GM12875 (cell line): Measurements from ENCODE around the gene FBXW7.

Source experiments
- H3K4me3 ChIP-seq: one replicate; pipeline ENCODE4 v1.5.1; 2011; ENCODE audit warnings: low read depth, low read length, control low read depth
- CTCF ChIP-seq: IDR thresholded peaks from 2 replicates; pipeline ENCODE4 v1.5.1; 2011; ENCODE audit warnings: low read depth, mild to moderate bottlenecking, control low read depth, inconsistent platforms, low read length, moderate library complexity, borderline replicate concordance; ENCODE audit not compliant: insufficient read depth

Gene FBXW7

GRCh38 chr4:152372444-152372843 is 163.4 kb downstream of the FBXW7 start:
- no peak overlapping the region for H3K4me3 ChIP-seq
- TF ChIP-seq CTCF = no peak

- no peak overlapping the region for H3K4me3 ChIP-seq
- no peak for TF ChIP-seq CTCF
Observed at GRCh38 chr4:152369902-152370295, 166.0 kb downstream of the FBXW7 start.

GRCh38 chr4:152369203-152369901 is 166.5 kb downstream of the FBXW7 start:
- no peak for TF ChIP-seq CTCF
- no peak overlapping the region for H3K4me3 ChIP-seq

GRCh38 chr4:152368001-152368400 is 167.9 kb downstream of the FBXW7 start:
- no peak overlapping the region for H3K4me3 ChIP-seq
- TF ChIP-seq CTCF = no peak

GRCh38 chr4:152364883-152365282 is 171.0 kb downstream of the FBXW7 start:
- no peak overlapping the region for H3K4me3 ChIP-seq
- TF ChIP-seq CTCF = no peak

- TF ChIP-seq CTCF = no peak
- H3K4me3 ChIP-seq = no peak overlapping the region
Observed at GRCh38 chr4:152364383-152364782, 171.5 kb downstream of the FBXW7 start.

GRCh38 chr4:152363904-152364303 is 172.0 kb downstream of the FBXW7 start:
- no peak for TF ChIP-seq CTCF
- no peak overlapping the region for H3K4me3 ChIP-seq
